HepG2 (cell line): Measurements from ENCODE around the gene SNX30. TPM values are rescaled to one million over a fixed set of nuclear protein-coding genes. Genes with fewer than 3 reads are reported as not detected.
A peak's percentile ranks its signal among the peaks of the same experiment; 100 is the strongest.

Source experiments
- ARNTL ChIP-seq: sonication (generic); formaldehyde crosslinking; IDR thresholded peaks from 2 replicates; pipeline ENCODE4 v1.4.0; 2020; ENCODE audit warnings: mild to moderate bottlenecking, missing genetic modification reagents
- ATF1 ChIP-seq: IDR thresholded peaks from 2 replicates; pipeline ENCODE4 v1.6.1; 2016; ENCODE audit warnings: mild to moderate bottlenecking, control low read depth
- BHLHE40 ChIP-seq: IDR thresholded peaks from 2 replicates; pipeline ENCODE4 v1.6.1; 2011; ENCODE audit warnings: low read length, improper control_type of control experiment
- DMTF1 ChIP-seq: sonication (generic); formaldehyde crosslinking; IDR thresholded peaks from 2 replicates; pipeline ENCODE4 v1.4.0; 2020; ENCODE audit warnings: mild to moderate bottlenecking, missing genetic modification reagents
- FOXP1 ChIP-seq, 2 experiments: fragments of 450-650 bp in 1 of 2; IDR thresholded peaks; 2 replicates each; pipeline ENCODE4 v1.6.1; 2017 to 2018; ENCODE audit warnings: antibody characterized with exemption in 1 of 2
- HOXA5 ChIP-seq: sonication (generic); formaldehyde crosslinking; IDR thresholded peaks from 2 replicates; pipeline ENCODE4 v1.4.0; 2020; ENCODE audit warnings: missing genetic modification reagents
- KMT2A ChIP-seq: sonication (generic); formaldehyde crosslinking; IDR thresholded peaks from 2 replicates; pipeline ENCODE4 v1.4.0; 2020; ENCODE audit warnings: missing genetic modification reagents
- MAFK ChIP-seq, 2 experiments: IDR thresholded peaks in 1 of 2; conservative IDR thresholded peaks in 1 of 2; 2 replicates each; pipeline ENCODE4 v1.6.1; 2011; ENCODE audit warnings: improper control_type of control experiment in 2 of 2, low read length in 2 of 2
- MBNL3 ChIP-seq: fragments of 250-450 bp; sonication (Bioruptor Pico); conservative IDR thresholded peaks from 2 replicates; pipeline ENCODE4 v1.8.0; 2022; ENCODE audit warnings: mild to moderate bottlenecking, inconsistent platforms
- MED13 ChIP-seq: sonication (generic); formaldehyde crosslinking; IDR thresholded peaks from 2 replicates; pipeline ENCODE4 v1.5.0; 2020; ENCODE audit warnings: missing genetic modification reagents
- NBN ChIP-seq: fragments of 450-650 bp; conservative IDR thresholded peaks from 2 replicates; pipeline ENCODE4 v1.6.1; 2017
- PATZ1 ChIP-seq: sonication (generic); formaldehyde crosslinking; IDR thresholded peaks from 2 replicates; pipeline ENCODE4 v1.4.0; 2020; ENCODE audit warnings: missing genetic modification reagents
- PLSCR1 ChIP-seq: sonication (generic); formaldehyde crosslinking; IDR thresholded peaks from 2 replicates; pipeline ENCODE4 v1.5.0; 2020; ENCODE audit warnings: missing genetic modification reagents, mild to moderate bottlenecking, borderline replicate concordance
- PRMT3 ChIP-seq: sonication (generic); formaldehyde crosslinking; IDR thresholded peaks from 2 replicates; pipeline ENCODE4 v1.8.1; 2022; ENCODE audit warnings: low read depth, mild to moderate bottlenecking, moderate library complexity, missing genetic modification reagents, borderline replicate concordance
- REL ChIP-seq: sonication (generic); formaldehyde crosslinking; conservative IDR thresholded peaks from 2 replicates; pipeline ENCODE4 v1.8.0; 2022; ENCODE audit warnings: mild to moderate bottlenecking, missing genetic modification reagents, moderate library complexity
- TFE3 ChIP-seq: IDR thresholded peaks from 2 replicates; pipeline ENCODE4 v1.6.1; 2016
- XRCC5 ChIP-seq: fragments of 200-400 bp; formaldehyde crosslinking; optimal IDR thresholded peaks from 2 replicates; pipeline ENCODE3; 2017; ENCODE audit warnings: mild to moderate bottlenecking, low read length
- ZBTB34 ChIP-seq: sonication (generic); formaldehyde crosslinking; IDR thresholded peaks from 2 replicates; pipeline ENCODE4 v1.8.0; 2022; ENCODE audit warnings: mild to moderate bottlenecking, missing genetic modification reagents
- ZFP1 ChIP-seq: IDR thresholded peaks from 2 replicates; pipeline ENCODE4 v1.6.1; 2016
- ZFP36 ChIP-seq: fragments of 150-350 bp; IDR thresholded peaks from 2 replicates; pipeline ENCODE4 v1.6.1; 2018; ENCODE audit warnings: borderline replicate concordance, low read length, low read depth; ENCODE audit not compliant: partially characterized antibody
- ZFP36L2 ChIP-seq: sonication (generic); formaldehyde crosslinking; IDR thresholded peaks from 2 replicates; pipeline ENCODE4 v1.4.0; 2020; ENCODE audit warnings: missing genetic modification reagents
- ZFP90 ChIP-seq: sonication (generic); formaldehyde crosslinking; IDR thresholded peaks from 2 replicates; pipeline ENCODE4 v1.8.0; 2022; ENCODE audit warnings: missing genetic modification reagents, mild to moderate bottlenecking, inconsistent platforms, borderline replicate concordance
- ZSCAN12 ChIP-seq: sonication (generic); formaldehyde crosslinking; IDR thresholded peaks from 2 replicates; pipeline ENCODE4 v1.9.0; 2021; ENCODE audit warnings: mild to moderate bottlenecking, missing genetic modification reagents
- polyA plus RNA-seq, 8 experiments: library from polyadenylated mRNA; depleted of rRNA in 3 of 8; stranded (reverse) in 7 of 8; unstranded in 1 of 8; fragments of >200 nt; fragmentation: Illumina TruSeq in 4 of 8; extraction: Trizol in 4 of 8; gene quantifications; 2 replicates each; pipeline versions ENCODE4 v1.2.1 to v1.2.3, GENCODE V29; 2011 to 2016; ENCODE audit warnings: low read depth in 4 of 8, missing spikeins in 1 of 8, mixed read lengths in 1 of 8; ENCODE audit not compliant: insufficient read depth in 1 of 8
- total RNA-seq, 5 experiments: library from RNA; depleted of rRNA; stranded (reverse); fragments of >200 nt; fragmentation: Illumina TruSeq; extraction: Trizol; gene quantifications; 2 replicates each; pipeline ENCODE4 v1.2.3, GENCODE V29; 2016; ENCODE audit warnings: low read depth in 1 of 5

The SNX30 gene
- total and polyA plus RNA-seq, 2 of the 13 experiments (the other 11 are each of a cell fraction or from before 2014, with no cell fraction given), result 4.4 to 12.4 TPM

GRCh38 chr9:112750016-112750763 is at the start of gene SNX30 (continued):
- TF ChIP-seq PATZ1 (CRISPR knock-in tag) (peak; percentile 90), DMTF1 (no peak), KMT2A (CRISPR knock-in tag) (peak; percentile 81; the same call in 1 of the 2 replicates), ZFP90 (CRISPR knock-in tag) (no peak), PLSCR1 (CRISPR knock-in tag) (no peak; the same call in 1 of the 2 replicates), TFE3 (CRISPR knock-in tag) (peak; percentile 51), ZBTB34 (no peak), PRMT3 (CRISPR knock-in tag) (no peak), NBN (no peak), MAFK (conservative IDR thresholded peaks at IDR 0.05 in 1 of 2, IDR thresholded peaks at IDR 0.05 in 1 of 2; ENCODE audit: low read length in 2 of 2) (no peak), REL (no peak), MBNL3 (no peak), ZFP1 (CRISPR knock-in tag) (no peak; the same call in 1 of the 2 replicates), ZFP36L2 (CRISPR knock-in tag) (no peak), ZSCAN12 (CRISPR knock-in tag) (no peak), ATF1 (no peak), ZFP36 (no peak), ARNTL (CRISPR knock-in tag) (peak; percentile 78), FOXP1 (IDR thresholded peaks at IDR 0.05) (no peak), FOXP1 (CRISPR knock-in tag; IDR thresholded peaks at IDR 0.05) (no peak; the same call in 1 of the 2 replicates), BHLHE40 (peak; percentile 81; the same call in 1 of the 2 replicates), HOXA5 (CRISPR knock-in tag) (no peak), XRCC5 (peak; percentile 59), MED13 (CRISPR knock-in tag) (no peak)
